CD4-positive, alpha-beta T cell treated with Interleukin-2 at 100 ng/mL for 4 hours (primary cell): Measurements from ENCODE around the gene SLC39A7.

Source experiments
- DNase-seq: peaks from one replicate; pipeline ENCODE4 v3.0.0-alpha.2; 2020; ENCODE audit warnings: low spot score

The SLC39A7 gene

GRCh38 chr6:33236852-33237251 is 36.2 kb downstream of the SLC39A7 start:
- no peak for DNase-seq

- no peak for DNase-seq
Observed at GRCh38 chr6:33237741-33238140, 37.1 kb downstream of the SLC39A7 start.

- no peak for DNase-seq
Observed at GRCh38 chr6:33241968-33242367, 41.3 kb downstream of the SLC39A7 start.

GRCh38 chr6:33243476-33243875 is 42.8 kb downstream of the SLC39A7 start:
- DNase-seq, result no peak

GRCh38 chr6:33247977-33248642 is 47.4 kb downstream of the SLC39A7 start:
- peak; percentile 92 for DNase-seq

- DNase-seq, result no peak
Observed at GRCh38 chr6:33248643-33248931, 47.9 kb downstream of the SLC39A7 start.

GRCh38 chr6:33248932-33249731 is 48.5 kb downstream of the SLC39A7 start:
- peak; percentile 99 for DNase-seq

- no peak for DNase-seq
Observed at GRCh38 chr6:33249732-33250630, 49.3 kb downstream of the SLC39A7 start.

GRCh38 chr6:33250731-33251130 is 50.1 kb downstream of the SLC39A7 start:
- DNase-seq, result no peak

- DNase-seq, result no peak
Observed at GRCh38 chr6:33251395-33252012, 50.8 kb downstream of the SLC39A7 start.

GRCh38 chr6:33252759-33253158 is 52.1 kb downstream of the SLC39A7 start:
- DNase-seq, result no peak
